ENCODE results near the gene MICALL1.
A peak's percentile ranks its signal among the peaks of the same experiment; 100 is the strongest.

MICALL1 gene

DNA sequence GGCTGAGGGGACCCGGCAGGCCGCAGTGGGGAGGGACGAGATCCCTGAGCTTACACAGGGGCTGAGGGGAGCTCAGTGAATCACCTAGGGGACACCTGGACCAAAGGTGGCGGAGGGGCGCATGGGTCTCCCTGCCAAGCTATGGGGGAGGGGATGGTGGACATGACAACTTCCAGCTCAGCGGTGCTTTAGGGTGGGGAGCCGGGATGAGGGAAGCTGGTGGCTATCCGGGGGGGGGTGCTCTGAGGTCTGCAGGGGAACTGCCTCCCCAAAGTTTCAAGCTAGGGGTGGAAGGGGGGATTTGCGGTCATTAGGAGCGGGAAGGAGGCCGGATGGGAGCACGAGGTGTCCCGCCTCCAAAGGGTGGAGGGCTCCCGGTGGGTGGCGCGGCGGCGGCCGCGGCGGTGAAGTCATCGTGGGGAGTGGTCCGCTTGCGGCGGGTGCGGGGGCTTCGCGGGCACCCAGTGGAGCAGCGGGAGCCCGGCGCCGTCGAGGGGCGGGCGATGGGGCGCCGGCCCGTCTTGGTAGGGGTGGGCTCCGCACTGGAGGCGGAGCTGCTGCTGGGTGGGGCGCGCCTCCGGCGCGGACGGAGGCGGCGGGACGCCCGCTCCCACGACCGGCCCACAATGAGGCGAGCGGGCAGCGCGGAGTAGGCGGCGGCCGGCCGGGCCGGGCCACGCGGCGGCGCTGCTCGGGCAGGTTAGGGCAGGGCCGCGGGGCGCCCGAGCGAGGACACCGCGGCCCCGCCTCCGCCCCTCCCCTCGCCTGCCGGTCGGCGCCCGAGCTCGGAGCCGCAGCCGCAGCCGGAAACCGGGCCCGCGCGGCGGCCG lies at the start of gene MICALL1:
MICALL1 (plus strand) TSS at position 764 of the 830 bp plus-strand sequence. CDS start 126 bp downstream, outside the sequence.
- peak; percentile 29 for DNase-seq

- DNase-seq, result no peak
Measured at GRCh38 chr22:37860796-37861421, 45.2 kb upstream of the MICALL1 start.

- DNase-seq, result no peak
Measured at GRCh38 chr22:37862570-37863325, 43.3 kb upstream of the MICALL1 start.

GRCh38 chr22:37865510-37865909 lies 40.6 kb upstream of the MICALL1 start:
- DNase-seq, result no peak

GRCh38 chr22:37870273-37870672 lies 35.8 kb upstream of the MICALL1 start:
- no peak for DNase-seq

DNA sequence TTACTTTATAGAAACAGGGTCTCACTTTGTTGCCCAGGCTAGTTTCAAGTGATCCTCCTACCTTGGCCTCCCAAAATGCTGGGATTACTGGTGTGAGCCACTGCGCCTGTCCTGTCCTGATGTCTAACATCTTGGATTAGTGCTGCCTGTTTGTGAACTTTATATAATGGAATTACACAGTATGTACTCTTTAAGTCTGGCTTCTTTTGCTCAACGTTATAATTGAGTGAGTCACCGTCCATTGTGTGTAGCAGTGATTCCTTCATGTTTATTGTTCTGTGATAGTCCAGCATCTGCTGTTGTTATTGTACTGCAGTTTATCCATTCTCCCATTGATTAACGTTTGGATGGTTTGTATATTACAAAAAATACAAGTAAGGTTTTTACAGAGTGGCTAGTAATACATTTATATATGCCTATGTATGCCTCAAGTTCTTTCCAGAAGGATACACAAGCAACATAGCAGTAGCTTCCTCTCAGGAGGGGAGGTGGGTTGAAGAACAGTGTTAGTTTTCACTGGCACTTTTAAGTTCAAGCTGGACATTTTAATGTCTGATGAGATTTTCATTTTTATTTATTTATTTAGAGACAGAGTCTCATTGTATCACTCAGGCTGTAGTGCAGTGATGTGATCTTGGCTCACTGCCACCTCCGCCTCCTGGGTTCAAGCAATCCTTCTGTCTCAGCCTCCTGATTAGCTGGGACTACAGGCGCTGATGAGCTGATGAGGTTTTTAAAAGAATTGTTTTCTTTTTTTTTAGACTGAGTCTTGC lies 25.2 kb upstream of the MICALL1 start:
- no peak for DNase-seq

DNA sequence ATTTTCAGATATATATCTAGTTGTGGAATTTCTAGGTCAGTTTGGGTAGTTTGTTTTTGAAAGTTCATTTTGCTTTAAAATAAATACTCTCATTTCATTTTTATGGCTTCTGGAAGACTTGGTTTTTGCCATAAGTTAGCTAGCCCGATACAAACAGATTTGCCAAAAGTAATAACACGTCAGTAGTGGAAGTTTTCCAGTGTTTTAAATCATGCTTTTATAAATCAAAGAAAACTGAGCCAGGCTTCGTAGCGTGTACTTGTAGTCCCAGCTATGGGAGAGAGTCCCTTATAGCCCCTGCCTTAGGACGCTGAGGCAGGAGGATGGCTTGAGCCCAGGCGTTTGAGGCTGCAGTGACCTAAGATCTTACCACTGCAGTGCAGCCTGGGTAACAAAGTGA lies 21.7 kb upstream of the MICALL1 start:
- no peak for DNase-seq

GRCh38 chr22:37887584-37888378 lies 18.3 kb upstream of the MICALL1 start:
- no peak for DNase-seq

GRCh38 chr22:37891926-37892325 lies 14.2 kb upstream of the MICALL1 start:
- DNase-seq, result no peak

GRCh38 chr22:37892566-37893335 lies 13.3 kb upstream of the MICALL1 start:
- no peak for DNase-seq

DNA sequence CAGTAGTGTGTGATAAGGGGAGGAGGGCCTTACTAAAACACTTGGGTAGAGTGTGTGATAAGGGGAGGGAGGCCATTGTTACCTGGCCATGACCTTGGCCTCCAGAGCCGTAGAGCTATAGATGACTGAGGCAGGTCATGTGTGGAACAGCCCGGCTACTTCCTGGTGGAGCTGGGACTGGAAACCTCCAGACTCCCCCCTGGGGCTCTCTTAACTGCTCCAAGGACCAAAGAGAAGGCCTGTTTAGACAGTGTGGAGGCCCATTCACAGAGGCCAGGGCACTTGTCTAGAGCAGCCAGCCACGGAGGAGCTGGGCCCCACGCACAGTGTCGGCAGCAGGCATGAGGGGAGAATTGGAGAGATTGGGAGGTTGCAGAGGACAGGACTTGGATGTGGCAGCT lies 12.5 kb upstream of the MICALL1 start:
- DNase-seq, result no peak

DNA sequence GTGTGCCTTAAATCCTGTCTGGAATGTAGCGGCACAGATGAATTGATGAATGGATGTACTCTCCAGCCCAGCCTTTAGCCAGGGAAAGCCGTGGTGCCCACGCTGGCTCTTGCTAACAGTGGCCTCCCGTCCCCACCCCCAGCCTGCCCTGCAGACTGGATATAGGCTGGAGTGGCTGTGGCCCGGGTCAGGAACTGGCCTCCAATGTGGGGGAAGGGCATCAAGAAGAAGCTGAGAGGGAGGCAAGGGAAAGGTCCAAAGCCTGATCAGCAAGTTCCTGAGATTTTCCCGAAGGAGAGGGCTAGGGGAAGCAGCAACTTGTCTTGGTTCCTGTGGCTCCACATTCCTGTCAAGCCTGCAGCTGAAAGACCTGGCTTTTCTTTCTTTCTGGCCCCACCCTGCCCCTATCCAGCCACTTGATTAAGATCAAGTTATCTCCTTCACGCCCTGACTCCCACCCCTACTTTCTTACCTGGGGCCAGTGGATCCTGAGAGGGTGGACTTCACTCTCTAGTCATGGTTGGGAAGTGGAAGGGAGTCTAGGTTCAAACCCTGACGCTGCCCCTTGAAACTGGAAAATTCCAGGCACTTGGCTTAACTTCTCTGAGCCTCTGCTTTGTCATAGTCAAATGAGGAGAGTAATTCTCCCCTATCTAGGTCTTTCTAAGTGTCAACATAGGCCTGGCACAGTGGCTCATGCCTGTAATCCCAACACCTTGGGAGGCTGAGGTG lies 11.0 kb upstream of the MICALL1 start:
- DNase-seq, result no peak

DNA sequence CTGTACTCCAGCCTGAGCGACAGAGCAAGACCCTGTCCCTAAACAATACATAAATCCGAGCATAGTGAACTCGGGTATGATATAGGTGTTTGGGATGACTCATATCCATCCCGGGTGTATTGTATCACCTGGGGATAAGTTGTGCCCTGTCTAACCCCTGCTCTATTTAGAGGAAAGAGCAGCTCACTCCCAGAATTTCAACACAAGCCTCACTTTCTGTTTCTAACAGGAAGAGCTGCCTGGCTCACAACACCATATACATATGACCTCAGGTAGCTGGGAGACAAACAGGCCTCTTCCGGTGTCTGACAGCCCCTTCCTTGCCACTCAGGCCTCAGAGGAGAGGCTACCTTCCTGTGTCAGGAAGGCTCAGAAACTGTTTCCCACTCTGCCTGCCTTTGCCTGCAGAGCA lies 9.9 kb upstream of the MICALL1 start:
- no peak for DNase-seq

DNA sequence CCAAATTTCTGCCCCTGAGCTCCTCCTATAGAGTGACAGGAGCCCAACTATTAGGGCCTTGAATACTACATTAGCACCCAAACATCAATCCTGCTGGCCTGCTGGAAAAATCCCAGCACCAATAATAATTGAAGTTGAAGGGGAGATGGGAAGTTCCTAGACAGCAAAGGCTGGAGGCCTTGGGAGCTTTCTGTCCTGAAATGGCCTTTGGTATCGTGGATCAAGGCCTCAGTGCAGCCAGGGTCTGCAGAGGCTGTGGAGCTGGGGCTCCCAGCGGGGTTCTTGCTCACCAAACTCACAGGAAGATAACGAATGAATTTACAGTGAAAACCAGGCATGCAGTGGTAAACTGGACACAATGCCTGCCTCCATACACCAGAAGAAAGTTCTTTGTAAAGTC lies 9.2 kb upstream of the MICALL1 start:
- DNase-seq, result no peak

DNA sequence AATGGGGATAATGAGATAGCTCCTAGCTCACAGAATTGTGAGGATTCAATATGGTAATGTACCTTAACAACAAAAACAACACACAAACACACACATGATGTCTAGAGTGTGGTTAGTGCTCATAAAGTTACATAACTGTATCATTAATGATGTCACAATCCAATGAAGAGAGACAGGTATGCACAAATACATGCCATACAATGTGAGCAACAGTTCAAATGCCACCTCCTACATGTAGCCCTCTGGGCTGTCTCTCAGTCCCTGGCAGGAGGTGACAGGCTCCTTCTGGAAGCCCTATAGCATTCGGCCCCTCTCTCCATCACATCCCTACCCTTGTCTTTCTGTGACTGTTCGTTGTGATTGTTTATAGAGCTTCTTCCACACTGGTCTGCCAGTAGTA lies 8.3 kb upstream of the MICALL1 start:
- no peak for DNase-seq

DNA sequence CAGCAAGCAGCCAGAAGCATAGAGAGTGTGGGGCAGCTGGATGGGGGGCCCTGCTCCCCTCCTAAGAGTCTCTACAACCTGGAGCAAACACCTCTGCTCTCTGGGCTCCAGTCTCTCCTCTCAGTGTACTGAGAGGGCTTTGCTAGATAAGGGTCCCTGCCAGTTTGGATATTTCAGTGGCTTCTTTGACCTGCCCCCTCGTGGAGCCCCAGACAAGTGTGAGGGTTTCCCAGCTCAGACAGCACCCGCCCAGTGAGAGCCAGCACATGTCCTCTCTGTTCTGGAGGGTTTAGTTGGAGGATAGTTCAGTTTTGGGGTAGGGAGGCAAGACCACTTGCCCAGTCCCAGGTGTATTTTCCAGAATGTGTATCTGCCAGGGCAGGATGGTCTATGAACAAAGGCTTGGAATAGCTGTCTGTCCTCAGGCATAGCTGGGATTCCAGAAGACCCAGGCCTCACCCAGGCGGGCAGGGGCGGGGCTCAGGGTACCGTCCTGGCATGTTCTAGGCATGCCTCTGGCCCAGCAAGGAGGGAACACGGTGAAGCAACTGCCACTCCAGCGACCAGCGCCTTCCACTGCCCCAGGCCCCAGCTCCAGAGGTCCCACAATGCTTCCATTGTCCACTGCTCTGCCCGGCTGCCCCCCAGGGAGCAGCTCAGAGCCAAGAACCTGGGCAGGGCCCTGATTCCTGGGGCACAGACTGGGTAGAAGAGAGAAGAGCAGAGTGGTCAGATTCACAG lies 7.5 kb upstream of the MICALL1 start:
- DNase-seq, result no peak

DNA sequence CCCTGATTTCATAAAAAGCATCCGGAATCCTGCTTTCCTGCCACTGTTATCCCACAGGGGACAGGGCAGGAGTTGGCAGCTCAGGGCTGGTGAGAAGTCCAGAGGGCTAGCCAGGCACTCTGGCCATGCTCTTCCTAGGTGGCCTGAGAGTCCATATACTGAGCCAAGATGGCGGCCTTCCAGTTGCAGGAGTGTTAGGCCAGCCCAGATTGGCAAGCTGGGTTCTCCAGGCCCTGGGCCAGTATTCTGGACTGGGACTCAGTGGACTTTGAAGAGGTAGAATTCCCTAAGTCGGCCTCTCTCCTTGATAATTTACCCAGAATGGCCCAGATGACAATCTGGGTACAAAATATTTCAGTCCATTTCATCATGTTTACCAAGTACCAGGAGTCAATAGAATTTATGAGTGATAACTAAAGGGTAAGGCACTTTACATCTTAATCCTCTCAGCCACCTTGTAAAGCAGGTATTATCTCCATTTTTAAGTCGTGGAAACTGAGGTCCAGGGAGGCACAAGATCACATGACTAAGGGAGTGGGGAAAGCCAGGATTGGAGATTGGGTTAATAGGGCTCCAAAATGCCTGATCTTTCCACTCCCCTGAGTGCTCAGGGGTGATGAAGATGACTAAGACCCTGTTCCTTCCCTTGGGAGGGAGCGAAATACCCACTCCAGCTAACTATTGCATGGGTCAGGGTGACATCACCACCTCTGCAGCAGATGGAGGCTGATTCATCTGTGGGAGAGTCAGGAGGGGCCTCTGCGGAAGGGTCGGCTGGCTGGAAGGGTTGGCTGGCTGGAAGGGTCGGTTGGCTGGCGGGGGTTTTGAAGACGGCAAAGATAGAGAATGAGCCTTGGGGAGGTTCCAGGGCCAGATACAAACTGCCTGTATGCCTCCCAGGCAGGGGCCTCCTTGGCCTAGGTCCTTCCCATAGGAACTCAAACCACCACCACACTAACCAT lies 1.2 kb upstream of the MICALL1 start:
- peak; percentile 84 for DNase-seq

- DNase-seq, result no peak
Measured at GRCh38 chr22:37906364-37907008, 389 bp downstream of the MICALL1 start.
